ENCODE results near the gene C19orf85.

The C19orf85 gene

DNA sequence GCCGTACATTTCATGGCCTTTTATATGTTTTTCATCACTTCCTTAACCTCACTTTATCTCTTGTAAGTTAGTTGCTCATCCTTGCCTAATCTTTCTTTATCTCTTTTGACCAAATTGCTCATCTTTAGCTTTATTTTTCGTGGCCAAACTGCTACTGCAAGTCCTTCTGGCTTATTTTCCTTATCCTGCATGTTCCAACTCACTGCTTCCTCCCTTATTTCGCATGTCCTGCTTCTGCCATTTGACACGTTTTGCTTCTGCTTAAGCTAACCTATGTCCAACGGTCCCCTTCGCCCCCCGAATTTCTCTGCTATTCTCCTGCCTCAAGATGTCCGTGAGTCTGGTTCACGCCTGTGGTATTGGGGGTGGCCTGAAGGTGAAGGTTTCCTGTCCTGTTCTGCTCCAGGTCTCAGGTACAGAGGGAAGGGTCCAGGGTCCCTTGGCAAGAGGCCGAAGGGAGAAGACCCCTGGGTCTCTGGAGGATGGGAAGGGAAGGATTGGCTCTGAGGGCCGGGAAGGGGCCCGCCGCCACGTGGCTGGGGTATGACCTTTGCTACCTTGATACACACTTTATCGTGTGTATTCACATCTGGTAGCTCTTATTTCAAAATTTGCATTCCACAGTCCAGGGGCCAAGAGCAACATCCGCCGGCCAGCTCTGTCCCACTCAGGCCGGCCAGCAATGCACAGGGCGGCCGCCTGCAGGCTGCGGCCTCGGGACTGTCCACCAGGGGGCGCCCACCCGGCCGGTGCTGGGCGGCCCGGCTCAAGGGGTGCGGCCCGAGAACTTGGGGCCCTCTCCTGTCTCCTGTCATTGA lies 2.9 kb upstream of the C19orf85 start:
- no peak for DNase-seq
- Histone ChIP-seq H3K27ac (no peak overlapping the region), H3K4me3 (ENCODE audit: low read depth, low read length) (no peak overlapping the region), H3K27me3 (replicated peaks) (no peaks in the 10 kb centered on the region), H3K36me3 (replicated peaks) (no peaks in the 10 kb centered on the region)
- peak; percentile 71 for TF ChIP-seq CTCF (IDR thresholded peaks at IDR 0.05; ENCODE audit: low read depth, low read length, missing control alignments)
- in situ Hi-C loops (cut with HindIII; ENCODE audit: low pct_ligation_motif_present, low sequenced_read_pairs) = no loop called here

DNA sequence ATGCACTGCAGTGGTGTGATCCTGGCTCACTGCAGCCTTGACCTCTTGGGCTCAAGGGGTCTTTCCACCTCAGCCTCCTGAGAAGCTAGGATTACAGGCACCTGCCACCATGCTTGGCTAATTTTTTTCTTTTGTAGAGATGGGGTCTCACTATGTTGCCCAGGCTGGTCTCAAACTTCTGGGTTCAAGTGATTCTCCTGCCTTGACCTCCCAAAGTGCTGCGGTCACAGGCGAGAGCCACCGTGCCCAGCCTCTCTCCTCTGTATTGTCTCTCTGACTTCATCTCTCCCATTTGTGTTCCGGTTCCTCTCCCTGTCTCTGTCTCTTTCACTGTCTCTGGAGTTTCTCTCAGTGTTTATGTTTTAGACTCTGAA lies 1.7 kb upstream of the C19orf85 start:
- H3K4me3 ChIP-seq (ENCODE audit: low read depth, low read length) = no peak overlapping the region
- DNase-seq = no peak
- in situ Hi-C loops (cut with HindIII; ENCODE audit: low pct_ligation_motif_present, low sequenced_read_pairs) = no loop called here
- H3K27me3 ChIP-seq (replicated peaks) = no peaks in the 10 kb centered on the region
- H3K27ac ChIP-seq = no peak overlapping the region
- TF ChIP-seq CTCF (IDR thresholded peaks at IDR 0.05; ENCODE audit: low read depth, low read length, missing control alignments) = no peak
- H3K36me3 ChIP-seq (replicated peaks) = no peaks in the 10 kb centered on the region

GRCh38 chr19:55465460-55466240 lies 1.1 kb upstream of the C19orf85 start:
- H3K36me3 ChIP-seq (replicated peaks) = no peaks in the 10 kb centered on the region
- H3K4me3 ChIP-seq (ENCODE audit: low read depth, low read length) = no peak overlapping the region
- no peak for TF ChIP-seq CTCF (IDR thresholded peaks at IDR 0.05; ENCODE audit: low read depth, low read length, missing control alignments)
- no peak for DNase-seq
- no peaks in the 10 kb centered on the region for H3K27me3 ChIP-seq (replicated peaks)
- in situ Hi-C loops (cut with HindIII; ENCODE audit: low pct_ligation_motif_present, low sequenced_read_pairs) = no loop called here
- H3K27ac ChIP-seq = no peak overlapping the region

- TF ChIP-seq CTCF (IDR thresholded peaks at IDR 0.05; ENCODE audit: low read depth, low read length, missing control alignments) = no peak
- DNase-seq = no peak
- in situ Hi-C loops (cut with HindIII; ENCODE audit: low pct_ligation_motif_present, low sequenced_read_pairs) = no loop called here
- no peaks in the 10 kb centered on the region for H3K27me3 ChIP-seq (replicated peaks)
- no peak overlapping the region for H3K4me3 ChIP-seq (ENCODE audit: low read depth, low read length)
- H3K27ac ChIP-seq = no peak overlapping the region
- H3K36me3 ChIP-seq (replicated peaks) = no peaks in the 10 kb centered on the region
These were observed 401 bp downstream of the C19orf85 start for GRCh38 chr19:55464039-55464661.

- in situ Hi-C loops (cut with HindIII; ENCODE audit: low pct_ligation_motif_present, low sequenced_read_pairs) = no loop called here
- Histone ChIP-seq H3K27me3 (replicated peaks) (no peaks in the 10 kb centered on the region), H3K27ac (no peak overlapping the region), H3K36me3 (replicated peaks) (no peaks in the 10 kb centered on the region), H3K4me3 (ENCODE audit: low read depth, low read length) (no peak overlapping the region)
- DNase-seq = no peak
- no peak for TF ChIP-seq CTCF (IDR thresholded peaks at IDR 0.05; ENCODE audit: low read depth, low read length, missing control alignments)
These were observed 944 bp downstream of the C19orf85 start for GRCh38 chr19:55463583-55464031.
